Endothelial cell of umbilical vein (primary cell): ENCODE results near the gene DPF1. TPM values are rescaled to one million over a fixed set of nuclear protein-coding genes. Genes with fewer than 3 reads are reported as not detected.

Experiments used
- BruUV-seq: library from RNA; stranded (reverse); fragments of 400-500 nt; replicated peaks from 2 replicates; lab custom pipeline; 2021; lab: Mats Ljungman, UMichigan
- CTCF ChIA-PET: fragments of 300-600, 350-600 bp; sonication (Branson Sonifier 250); formaldehyde crosslinking; loops from one replicate; lab custom pipeline; 2021; ENCODE audit warnings: antibody characterized with exemption, inconsistent platforms; lab: Charles Lee
- POLR2A ChIA-PET: fragments of 300-600, 350-600 bp; sonication (Branson Sonifier 250); formaldehyde crosslinking; loops from one replicate; lab custom pipeline; 2021; ENCODE audit warnings: antibody characterized with exemption, inconsistent platforms; lab: Charles Lee
- DNase-seq: peaks from one replicate; pipeline ENCODE4 v3.0.0-alpha.2; 2011; ENCODE audit warnings: low read depth, low spot score
- FAIRE-seq: peaks from 2 replicates; lab custom pipeline; 2011; peaks lifted over from hg19 to GRCh38; lab: Jason Lieb, UNC
- H2AFZ ChIP-seq: 2 replicates; pipeline ENCODE4 v1.6.0; 2012; ENCODE audit warnings: low read depth, low read length, control low read depth, inconsistent platforms
- H3K27ac ChIP-seq: 2 replicates; pipeline ENCODE4 v1.5.1; 2011; ENCODE audit warnings: low read depth, mild to moderate bottlenecking, control low read depth, low read length, moderate library complexity; ENCODE audit not compliant: insufficient read depth
- H3K27me3 ChIP-seq, 2 experiments: 2 replicates each; pipeline versions ENCODE4 v1.6.0 to v1.6.1; 2011; ENCODE audit warnings: low read length in 2 of 2, mixed read lengths in 1 of 2; ENCODE audit not compliant: control insufficient read depth in 2 of 2, insufficient read depth in 2 of 2
- H3K36me3 ChIP-seq, 2 experiments: 2 replicates in 1 of 2; 3 replicates in 1 of 2; pipeline ENCODE4 v1.5.1; 2011; ENCODE audit warnings: low read length in 2 of 2, mild to moderate bottlenecking in 1 of 2, moderate library complexity in 1 of 2; ENCODE audit not compliant: control insufficient read depth in 2 of 2, insufficient read depth in 2 of 2; ENCODE audit errors: extremely low read depth in 1 of 2
- H3K4me1 ChIP-seq: 3 replicates; pipeline ENCODE4 v1.5.1; 2011; ENCODE audit warnings: mild to moderate bottlenecking, low read length; ENCODE audit not compliant: control insufficient read depth, insufficient read depth; ENCODE audit errors: extremely low read depth
- H3K4me2 ChIP-seq: 2 replicates; pipeline ENCODE4 v1.6.1; 2011; ENCODE audit warnings: low read length, control low read depth, mixed read lengths; ENCODE audit not compliant: insufficient read depth
- H3K4me3 ChIP-seq, 3 experiments: fragments of 200-600 bp in 1 of 3; sonication (generic), shearing (Covaris generic) in 1 of 3; replicated peaks in 1 of 3; 2 replicates each; pipeline ENCODE4 v1.5.1; 2011 to 2016; ENCODE audit warnings: control low read depth in 3 of 3, low read length in 3 of 3, mild to moderate bottlenecking in 2 of 3, inconsistent platforms in 1 of 3, low read depth in 1 of 3, moderate library complexity in 1 of 3; ENCODE audit not compliant: insufficient read depth in 1 of 3
- H3K79me2 ChIP-seq: 2 replicates; pipeline ENCODE4 v1.6.0; 2012; ENCODE audit warnings: low read length, inconsistent platforms; ENCODE audit not compliant: control insufficient read depth, insufficient read depth
- H3K9ac ChIP-seq: replicated peaks from 2 replicates; pipeline ENCODE3; 2011; ENCODE audit warnings: low read length, control low read depth; ENCODE audit not compliant: insufficient read depth; ENCODE audit errors: extremely low read depth
- H3K9me1 ChIP-seq: replicated peaks from 3 replicates; pipeline ENCODE4 v1.6.0; 2011; ENCODE audit warnings: mild to moderate bottlenecking, low read length; ENCODE audit not compliant: control insufficient read depth, insufficient read depth; ENCODE audit errors: extremely low read depth
- H3K9me3 ChIP-seq: replicated peaks from 2 replicates; pipeline ENCODE4 v1.5.1; 2012; ENCODE audit warnings: low read length, inconsistent platforms; ENCODE audit not compliant: control insufficient read depth, insufficient read depth
- H4K20me1 ChIP-seq: replicated peaks from 2 replicates; pipeline ENCODE3; 2011; ENCODE audit warnings: mild to moderate bottlenecking, low read length; ENCODE audit not compliant: control insufficient read depth, insufficient read depth; ENCODE audit errors: extremely low read depth
- CTCF ChIP-seq, 2 donors: IDR thresholded peaks; 1 replicate in 1 of 2; 2 replicates in 1 of 2; pipeline ENCODE4 v1.5.1; 2011; ENCODE audit warnings: low read length in 2 of 2, mild to moderate bottlenecking in 2 of 2, moderate library complexity in 2 of 2, control low read depth in 1 of 2, inconsistent platforms in 1 of 2, low read depth in 1 of 2; ENCODE audit not compliant: insufficient read depth in 1 of 2; ENCODE audit errors: extremely low read depth in 1 of 2
- EZH2 ChIP-seq: IDR thresholded peaks from 2 replicates; pipeline ENCODE4 v1.6.1; 2012; ENCODE audit warnings: borderline replicate concordance, low read depth, mild to moderate bottlenecking, moderate library complexity, low read length, inconsistent platforms; ENCODE audit not compliant: severe bottlenecking
- FOS ChIP-seq: IDR thresholded peaks from 2 replicates; pipeline ENCODE4 v1.6.1; 2011; ENCODE audit warnings: mild to moderate bottlenecking, low read length, moderate library complexity, borderline replicate concordance; ENCODE audit not compliant: insufficient read depth
- GATA2 ChIP-seq: IDR thresholded peaks from 2 replicates; pipeline ENCODE4 v1.7.0; 2011; ENCODE audit warnings: low read depth, mild to moderate bottlenecking, moderate library complexity, mixed read lengths, low read length; ENCODE audit not compliant: insufficient read length, insufficient read depth
- JUN ChIP-seq: IDR thresholded peaks from 2 replicates; pipeline ENCODE4 v1.6.1; 2011; ENCODE audit warnings: borderline replicate concordance, low read depth; ENCODE audit not compliant: insufficient read length, insufficient read depth
- MYC ChIP-seq: IDR thresholded peaks from one replicate; pipeline ENCODE4 v1.6.1; 2011; ENCODE audit warnings: mild to moderate bottlenecking, low read depth, low read length
- POLR2A ChIP-seq: IDR thresholded peaks from 2 replicates; pipeline ENCODE4 v1.6.1; 2012; ENCODE audit warnings: low read depth, mild to moderate bottlenecking, control low read depth, low read length
- POLR2AphosphoS5 ChIP-seq: IDR thresholded peaks from 2 replicates; pipeline ENCODE4 v1.6.1; 2012; ENCODE audit warnings: low read depth, mild to moderate bottlenecking, control low read depth, low read length, moderate library complexity; ENCODE audit not compliant: insufficient read depth
- dilution Hi-C: fragments of 300-500 bp; cut with MboI; formaldehyde crosslinking; loops from one replicate; pipeline ENCODE4 v1.15.0; 2019; ENCODE audit warnings: low sequenced_read_pairs; ENCODE audit not compliant: extremely low pct_ligation_motif_present
- intact Hi-C: fragments of 100-400 bp; cut with micrococcal nuclease; formaldehyde crosslinking; loops from one replicate; pipeline ENCODE4 v1.10.0; 2022
- polyA plus RNA-seq, 4 experiments: library from polyadenylated mRNA; depleted of rRNA in 3 of 4; stranded (reverse) in 3 of 4; unstranded in 1 of 4; fragments of >200 nt; gene quantifications; 2 replicates each; pipeline versions ENCODE4 v1.2.1 to v1.2.3, GENCODE V29; 2011 to 2012; ENCODE audit warnings: missing spikeins in 1 of 4
- total RNA-seq: library from RNA; stranded (reverse); gene quantifications from 2 replicates; pipeline ENCODE4 v1.2.3, GENCODE V29; 2021
- TF ChIP-seq, protein P1 (sequence below): IDR thresholded peaks from 2 replicates; pipeline ENCODE4 v1.6.1; 2011; ENCODE audit not compliant: insufficient read depth, insufficient read length

Gene DPF1
- total and polyA plus RNA-seq, 2 donors (not counting 3 experiments of a cell fraction or from before 2014, with no cell fraction given), result 2.0 to 3.9 TPM

DNA sequence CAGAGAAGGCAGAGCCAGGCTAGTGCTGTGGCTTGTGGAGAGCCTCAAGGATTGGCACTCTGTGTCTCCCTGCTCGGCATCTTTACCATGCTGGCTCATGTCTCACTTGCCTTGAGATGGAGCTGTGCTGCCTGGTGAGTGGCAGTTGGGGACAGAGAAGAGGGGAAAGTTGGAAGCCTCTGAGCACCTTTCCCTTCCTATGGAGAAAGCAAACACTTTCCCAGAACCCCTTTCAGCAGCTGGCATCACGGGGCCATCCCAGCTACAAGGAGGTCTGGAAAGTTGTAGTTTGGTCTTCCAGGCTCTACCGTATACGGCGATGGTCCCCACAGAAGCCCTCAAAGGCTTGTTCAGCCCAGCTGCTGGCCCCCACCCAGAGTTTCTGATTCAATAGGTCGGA, 58.7 kb downstream of the DPF1 start:
- POLR2A ChIA-PET, result no interaction called here
- CTCF ChIA-PET, result no interaction called here
- Histone ChIP-seq H3K79me2 (no peaks in the 10 kb centered on the region), H3K4me2 (no peak overlapping the region), H3K9me1 (no peaks in the 10 kb centered on the region), H3K9me3 (no peaks in the 10 kb centered on the region), H4K20me1 (no peaks in the 10 kb centered on the region), H3K27ac (no peak overlapping the region), H3K4me3 (no peak overlapping the region), H3K36me3 (peaks cover 0 to 27% of the 10 kb centered on the region in 2 experiments), H3K9ac (no peak overlapping the region), H2AFZ (no peak overlapping the region), H3K4me1 (no peaks in the 10 kb centered on the region), H3K27me3 (no peaks in the 10 kb centered on the region)
- intact Hi-C loops, result no loop called here
- TF ChIP-seq FOS (no peak), POLR2AphosphoS5 (no peak), EZH2 (no peak), MYC (no peak), POLR2A (no peak), GATA2 (no peak), JUN (no peak), CTCF (IDR thresholded peaks at IDR 0.05; ENCODE audit: extremely low read depth in 1 of 2, insufficient read depth in 1 of 2, low read depth in 1 of 2, low read length in 2 of 2) (no peak)
- TF ChIP-seq, protein P1, sequence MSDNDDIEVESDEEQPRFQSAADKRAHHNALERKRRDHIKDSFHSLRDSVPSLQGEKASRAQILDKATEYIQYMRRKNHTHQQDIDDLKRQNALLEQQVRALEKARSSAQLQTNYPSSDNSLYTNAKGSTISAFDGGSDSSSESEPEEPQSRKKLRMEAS, result no peak
- FAIRE-seq, result no peak
- BruUV-seq, result no TSS peak
- DNase-seq, result no peak
- dilution Hi-C loops, result no loop called here
